ENCODE measurements around the gene SEMA7A.
"Not testable (repeated sequence)": the region's sequence is repeated elsewhere in the genome, so short reads cannot be mapped to it uniquely, and the experiment has no call there.

The SEMA7A gene

GRCh38 chr15:74460298-74460697 is 26.5 kb upstream of the SEMA7A start:
- DNase-seq (ENCODE audit: low read depth), result peak; percentile 21
- H3K4me3 ChIP-seq (ENCODE audit: low read depth, low read length), result peak overlapping the region; percentile 92
- TF ChIP-seq MAX (IDR thresholded peaks at IDR 0.05; ENCODE audit: low read depth, low read length) (no peak), CTCF (IDR thresholded peaks at IDR 0.05; ENCODE audit: low read depth, low read length) (no peak), MYC (IDR thresholded peaks at IDR 0.05; ENCODE audit: low read depth, low read length) (no peak), POLR2A (IDR thresholded peaks at IDR 0.05; ENCODE audit: extremely low read depth, insufficient read length) (no peak)

GRCh38 chr15:74459798-74460197 is 26.0 kb upstream of the SEMA7A start:
- not testable (repeated sequence) for DNase-seq (ENCODE audit: low read depth); H3K4me3 ChIP-seq (ENCODE audit: low read depth, low read length)

GRCh38 chr15:74458473-74458872 is 24.7 kb upstream of the SEMA7A start:
- H3K4me3 ChIP-seq (ENCODE audit: low read depth, low read length), result no peak overlapping the region
- TF ChIP-seq MAX (IDR thresholded peaks at IDR 0.05; ENCODE audit: low read depth, low read length) (no peak), CTCF (IDR thresholded peaks at IDR 0.05; ENCODE audit: low read depth, low read length) (no peak), POLR2A (IDR thresholded peaks at IDR 0.05; ENCODE audit: extremely low read depth, insufficient read length) (no peak), MYC (IDR thresholded peaks at IDR 0.05; ENCODE audit: low read depth, low read length) (no peak)
- no peak for DNase-seq (ENCODE audit: low read depth)

GRCh38 chr15:74457036-74457435 is 23.3 kb upstream of the SEMA7A start:
- H3K4me3 ChIP-seq (ENCODE audit: low read depth, low read length); DNase-seq (ENCODE audit: low read depth): not testable (repeated sequence)

- H3K4me3 ChIP-seq (ENCODE audit: low read depth, low read length), result no peak overlapping the region
- no peak for TF ChIP-seq MYC (IDR thresholded peaks at IDR 0.05; ENCODE audit: low read depth, low read length)
- TF ChIP-seq MAX (IDR thresholded peaks at IDR 0.05; ENCODE audit: low read depth, low read length), result no peak
- TF ChIP-seq POLR2A (IDR thresholded peaks at IDR 0.05; ENCODE audit: extremely low read depth, insufficient read length), result no peak
- no peak for TF ChIP-seq CTCF (IDR thresholded peaks at IDR 0.05; ENCODE audit: low read depth, low read length)
- no peak for DNase-seq (ENCODE audit: low read depth)
These were observed 21.2 kb upstream of the SEMA7A start for GRCh38 chr15:74454764-74455500.

- DNase-seq (ENCODE audit: low read depth), result no peak
- TF ChIP-seq CTCF (IDR thresholded peaks at IDR 0.05; ENCODE audit: low read depth, low read length) (no peak), MYC (IDR thresholded peaks at IDR 0.05; ENCODE audit: low read depth, low read length) (no peak), MAX (IDR thresholded peaks at IDR 0.05; ENCODE audit: low read depth, low read length) (no peak), POLR2A (IDR thresholded peaks at IDR 0.05; ENCODE audit: extremely low read depth, insufficient read length) (no peak)
- no peak overlapping the region for H3K4me3 ChIP-seq (ENCODE audit: low read depth, low read length)
These were observed 20.4 kb upstream of the SEMA7A start for GRCh38 chr15:74453925-74454763.
